K562 (cell line): ENCODE data around the gene TMEM86A. TPM values are rescaled to one million over a fixed set of nuclear protein-coding genes. Genes with fewer than 3 reads are reported as not detected.

ENCODE experiments used
- BCL6 ChIP-seq: fragments of 250-450 bp; sonication (Bioruptor Pico); IDR thresholded peaks from 2 replicates; pipeline ENCODE4 v1.4.0; 2020
- ELF1 ChIP-seq: fragments of 200-800 bp; sonication (Bioruptor generic); IDR thresholded peaks from 2 replicates; pipeline ENCODE4 v1.6.1; 2016; ENCODE audit warnings: missing genetic modification characterization, missing compliant biosample characterization
- FOXK2 ChIP-seq, 2 experiments: fragments of 450-650 bp; IDR thresholded peaks in 1 of 2; conservative IDR thresholded peaks in 1 of 2; 2 replicates each; pipeline ENCODE4 v1.6.1; 2016; ENCODE audit warnings: low read depth in 2 of 2, mild to moderate bottlenecking in 1 of 2
- GTF2B ChIP-seq: IDR thresholded peaks from 2 replicates; pipeline ENCODE4 v1.6.1; 2011; ENCODE audit not compliant: insufficient read length; ENCODE audit errors: extremely low read depth
- HCFC1 ChIP-seq: IDR thresholded peaks from 2 replicates; pipeline ENCODE4 v1.6.1; 2012; ENCODE audit warnings: low read depth, low read length, improper control_type of control experiment
- HES1 ChIP-seq: fragments of 450-650 bp; IDR thresholded peaks from 2 replicates; pipeline ENCODE4 v1.6.1; 2016; ENCODE audit warnings: low read depth, mild to moderate bottlenecking, moderate library complexity
- MAZ ChIP-seq, 2 experiments: fragments of 450-650 bp in 1 of 2; sonication (generic) in 1 of 2; formaldehyde crosslinking; IDR thresholded peaks in 1 of 2; conservative IDR thresholded peaks in 1 of 2; 2 replicates each; pipeline versions ENCODE4 v1.4.0 to v1.5.0; 2020; ENCODE audit warnings: mild to moderate bottlenecking in 1 of 2, missing genetic modification reagents in 1 of 2
- PHB ChIP-seq: fragments of 250-450 bp; sonication (Bioruptor Pico); IDR thresholded peaks from 2 replicates; pipeline ENCODE4 v1.5.0; 2021
- PHTF2 ChIP-seq: fragments of 250-450 bp; sonication (Bioruptor Pico); IDR thresholded peaks from 2 replicates; pipeline ENCODE4 v1.5.0; 2021; ENCODE audit warnings: mild to moderate bottlenecking
- POLR2H ChIP-seq: IDR thresholded peaks from 2 replicates; pipeline ENCODE4 v1.6.1; 2016; ENCODE audit warnings: missing genetic modification characterization, low read depth, mild to moderate bottlenecking, control low read depth, missing compliant biosample characterization, moderate library complexity
- RCOR1 ChIP-seq, 2 experiments: IDR thresholded peaks; 2 replicates each; pipeline ENCODE4 v1.6.1; 2012; ENCODE audit warnings: low read depth in 2 of 2, low read length in 2 of 2, borderline replicate concordance in 1 of 2, improper control_type of control experiment in 1 of 2
- TCF7 ChIP-seq: sonication (generic); IDR thresholded peaks from 2 replicates; pipeline ENCODE4 v1.6.1; 2016; ENCODE audit warnings: antibody characterized with exemption, borderline replicate concordance
- TSHZ1 ChIP-seq: fragments of 250-450 bp; sonication (Bioruptor Pico); IDR thresholded peaks from 2 replicates; pipeline ENCODE4 v1.4.0; 2020; ENCODE audit warnings: mild to moderate bottlenecking, moderate library complexity
- ZFP91 ChIP-seq: sonication (generic); formaldehyde crosslinking; IDR thresholded peaks from 2 replicates; pipeline ENCODE4 v1.8.0; 2022; ENCODE audit warnings: mild to moderate bottlenecking, missing genetic modification reagents
- ZNF592 ChIP-seq: fragments of 450-650 bp; IDR thresholded peaks from 2 replicates; pipeline ENCODE4 v1.6.1; 2017; ENCODE audit warnings: antibody characterized with exemption, mild to moderate bottlenecking
- ZSCAN32 ChIP-seq: fragments of 450-650 bp; formaldehyde crosslinking; IDR thresholded peaks from 2 replicates; pipeline ENCODE4 v1.4.0; 2020; ENCODE audit warnings: mild to moderate bottlenecking, moderate library complexity
- polyA plus RNA-seq, 8 experiments: library from polyadenylated mRNA; depleted of rRNA in 4 of 8; stranded (reverse) in 5 of 8; unstranded in 3 of 8; fragments of >200 nt; fragmentation: Nextera tagmentation in 2 of 8; fragmentation: Illumina TruSeq in 1 of 8; extraction: Ambion mirVana in 2 of 8; extraction: Trizol in 1 of 8; gene quantifications; 2 replicates each; pipeline versions ENCODE4 v1.2.1 to v1.2.3, GENCODE V29; 2011 to 2014; ENCODE audit warnings: inconsistent platforms in 1 of 8, missing spikeins in 1 of 8
- total RNA-seq, 7 experiments: library from RNA; depleted of rRNA in 6 of 7; stranded (reverse); fragments of >200 nt in 6 of 7; fragmentation: Illumina TruSeq in 2 of 7; extraction: Trizol in 2 of 7; gene quantifications; 2 replicates each; pipeline versions ENCODE4 v1.2.1 to v1.2.3, GENCODE V29; 2011 to 2021; ENCODE audit warnings: low replicate concordance in 1 of 7

The TMEM86A gene
- total and polyA plus RNA-seq, 9 of the 15 experiments (the other 6 are each of a cell fraction or from before 2014, with no cell fraction given): 0.22 to 1.3 (median 0.40) TPM; not detected in 2

GRCh38 chr11:18650859-18651557 lies 47.6 kb upstream of the TMEM86A start (continued):
- TF ChIP-seq ZNF592 (no peak), HES1 (no peak), FOXK2 (conservative IDR thresholded peaks at IDR 0.05 in 1 of 2, IDR thresholded peaks at IDR 0.05 in 1 of 2; ENCODE audit: low read depth in 2 of 2) (0 out of 4 replicates have a peak, but pooled peaks of 1 of the 2 experiments have one; percentile 19), PHB (CRISPR knock-in tag) (no peak), ELF1 (tag) (peak; percentile 92), TCF7 (no peak), RCOR1 (IDR thresholded peaks at IDR 0.05; ENCODE audit: borderline replicate concordance in 1 of 2, low read depth in 2 of 2, low read length in 2 of 2) (peak in 1 of 2 experiments; percentile 21; a peak in 1 of 4 replicates), ZSCAN32 (CRISPR knock-in tag) (no peak), BCL6 (CRISPR knock-in tag) (no peak), PHTF2 (CRISPR knock-in tag) (no peak), POLR2H (no peak), GTF2B (no peak), TSHZ1 (CRISPR knock-in tag) (no peak), MAZ (CRISPR knock-in tag; conservative IDR thresholded peaks at IDR 0.05 in 1 of 2, IDR thresholded peaks at IDR 0.05 in 1 of 2) (no peak; a peak in 1 of 4 replicates), ZFP91 (CRISPR knock-in tag) (peak; percentile 86), HCFC1 (0 out of 2 replicates have a peak, but pooled peaks have one; percentile 17)
